Smooth muscle cell (in vitro differentiated cells): ENCODE data around the gene TNFAIP8L1. TPM values are rescaled to one million over a fixed set of nuclear protein-coding genes. Genes with fewer than 3 reads are reported as not detected.
"Not testable (repeated sequence)": the region's sequence is repeated elsewhere in the genome, so short reads cannot be mapped to it uniquely, and the experiment has no call there.

Source experiments
- DNase-seq: peaks from one replicate; lab custom pipeline; 2025; ENCODE audit not compliant: unreplicated experiment; lab: John Stamatoyannopoulos, UW
- H2AFZ ChIP-seq: fragments of 200-600 bp; sonication (generic); 2 replicates; pipeline ENCODE4 v1.6.0; 2016; ENCODE audit warnings: antibody characterized with exemption, low read depth, mild to moderate bottlenecking
- H3F3A ChIP-seq: fragments of 200-600 bp; sonication (generic); 2 replicates; pipeline ENCODE4 v1.6.0; 2017; ENCODE audit warnings: antibody characterized with exemption, low read depth
- H3K27ac ChIP-seq: fragments of 200-600 bp; sonication (generic); 2 replicates; pipeline ENCODE4 v1.5.1; 2016; ENCODE audit warnings: low read depth, mild to moderate bottlenecking
- H3K27me3 ChIP-seq: fragments of 200-600 bp; sonication (generic); 2 replicates; pipeline ENCODE4 v1.6.1; 2016; ENCODE audit warnings: low read depth, mild to moderate bottlenecking
- H3K36me3 ChIP-seq: fragments of 200-600 bp; sonication (generic); 2 replicates; pipeline ENCODE4 v1.5.1; 2016; ENCODE audit warnings: low read depth
- H3K4me1 ChIP-seq: fragments of 200-600 bp; sonication (generic); 2 replicates; pipeline ENCODE4 v1.5.1; 2016; ENCODE audit warnings: low read depth
- H3K4me2 ChIP-seq: fragments of 200-600 bp; sonication (generic); 2 replicates; pipeline ENCODE4 v1.6.0; 2016; ENCODE audit warnings: mild to moderate bottlenecking
- H3K4me3 ChIP-seq: fragments of 200-600 bp; sonication (generic); 2 replicates; pipeline ENCODE4 v1.5.1; 2016; ENCODE audit warnings: mild to moderate bottlenecking
- H3K79me2 ChIP-seq: fragments of 200-600 bp; sonication (generic); 2 replicates; pipeline ENCODE4 v1.6.0; 2016; ENCODE audit warnings: low read depth, mild to moderate bottlenecking
- H3K9ac ChIP-seq: fragments of 200-600 bp; sonication (generic); 2 replicates; pipeline ENCODE4 v1.6.0; 2016; ENCODE audit warnings: low read depth
- H3K9me3 ChIP-seq: fragments of 200-600 bp; sonication (generic); replicated peaks from 2 replicates; pipeline ENCODE4 v1.5.1; 2016; ENCODE audit warnings: low read depth
- H4K20me1 ChIP-seq: fragments of 200-600 bp; sonication (generic); 2 replicates; pipeline ENCODE4 v1.6.0; 2016; ENCODE audit warnings: low read depth
- CTCF ChIP-seq: fragments of 200-600 bp; sonication (generic); IDR thresholded peaks from 2 replicates; pipeline ENCODE4 v1.5.1; 2017; ENCODE audit warnings: borderline replicate concordance, mild to moderate bottlenecking, antibody characterized with exemption; ENCODE audit not compliant: insufficient read depth, poor library complexity, severe bottlenecking
- WGBS: methylation state at CpG from one replicate; pipeline ENCODE4 v1.1.7; 2016; ENCODE audit warnings: low lambda C conversion rate; 5-methylcytosine and 5-hydroxymethylcytosine counted together
- polyA plus RNA-seq: library from polyadenylated mRNA; unstranded; fragments of >200 nt; fragmentation: Nextera tagmentation; extraction: Ambion mirVana; gene quantifications from 2 replicates; pipeline ENCODE4 v1.2.1, GENCODE V29; 2016
- total RNA-seq: library from RNA; depleted of rRNA; stranded (reverse); fragments of >200 nt; gene quantifications from 2 replicates; pipeline ENCODE4 v1.2.3, GENCODE V29; 2014

Gene TNFAIP8L1
- total and polyA plus RNA-seq, 2 experiments from 2014 or later = 2.2 to 5.2 TPM

GRCh38 chr19:4591320-4591719, 48.0 kb upstream of the TNFAIP8L1 start:
- Histone ChIP-seq H3K4me1 (no peaks in the 10 kb centered on the region), H3K36me3 (no peaks in the 10 kb centered on the region), H3F3A (peaks cover 21% of the 10 kb centered on the region), H3K9ac (no peak overlapping the region), H3K4me3 (no peak overlapping the region), H3K4me2 (no peak overlapping the region), H3K27ac (no peak overlapping the region), H3K27me3 (no peaks in the 10 kb centered on the region), H4K20me1 (no peaks in the 10 kb centered on the region), H3K9me3 (no peaks in the 10 kb centered on the region), H3K79me2 (no peaks in the 10 kb centered on the region), H2AFZ (no peak overlapping the region)
- no peak for TF ChIP-seq CTCF
- no peak for DNase-seq
- WGBS = 66% methylated on average over 6 of the region's 6 CpGs

DNA sequence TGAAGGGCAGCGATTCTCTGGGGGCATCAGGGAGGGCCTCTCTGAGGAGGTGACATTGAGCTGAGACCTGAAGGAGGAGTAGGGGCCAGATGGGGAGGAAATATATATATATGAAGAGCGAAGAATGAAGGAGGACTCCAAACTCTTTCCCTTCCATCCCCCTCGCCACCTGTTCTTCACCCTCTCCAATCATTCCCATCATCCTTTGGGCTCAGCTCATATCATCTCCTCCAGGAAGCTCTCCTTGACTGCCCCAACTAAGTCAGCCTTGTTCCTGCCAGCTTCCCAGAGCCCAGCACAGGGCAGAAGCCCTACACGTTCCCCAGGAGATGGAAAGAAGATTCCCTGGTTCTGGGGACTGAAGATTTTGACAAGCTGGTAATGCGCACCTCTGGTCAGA, 46.9 kb upstream of the TNFAIP8L1 start:
- Histone ChIP-seq H4K20me1 (no peaks in the 10 kb centered on the region), H3K4me3 (no peak overlapping the region), H3K4me1 (no peaks in the 10 kb centered on the region), H3K27ac (no peak overlapping the region), H3K4me2 (no peak overlapping the region), H3F3A (peaks cover 15% of the 10 kb centered on the region), H3K36me3 (no peaks in the 10 kb centered on the region), H3K9me3 (no peaks in the 10 kb centered on the region), H3K79me2 (no peaks in the 10 kb centered on the region), H3K27me3 (peaks cover 6% of the 10 kb centered on the region), H2AFZ (no peak overlapping the region), H3K9ac (no peak overlapping the region)
- TF ChIP-seq CTCF = no peak
- 87% methylated on average over 5 of the region's 5 CpGs for WGBS
- DNase-seq = no peak

DNA sequence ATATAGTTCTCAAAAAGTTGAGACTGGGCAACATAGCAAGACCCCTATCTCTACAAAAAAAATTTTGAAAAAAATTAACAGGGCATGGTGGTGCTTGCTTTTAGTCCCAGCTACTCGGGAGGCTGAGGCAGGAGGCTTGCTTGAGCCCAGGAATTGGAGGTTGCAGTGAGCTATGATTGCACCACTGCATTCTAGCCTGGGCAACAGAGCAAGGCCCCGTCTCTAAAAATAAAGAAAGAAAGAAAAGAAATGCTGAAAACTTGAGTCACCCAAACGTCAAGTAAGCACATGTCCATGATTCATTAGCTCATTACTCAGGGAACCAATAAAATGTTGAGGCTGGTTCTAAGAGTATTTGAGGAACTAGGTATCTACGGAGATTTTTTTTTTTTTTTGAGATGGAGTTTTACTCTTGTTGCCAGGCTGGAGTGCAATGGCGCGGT, 45.9 kb upstream of the TNFAIP8L1 start:
- Histone ChIP-seq H3K4me2 (no peak overlapping the region), H3K4me3 (no peak overlapping the region), H3K79me2 (no peaks in the 10 kb centered on the region), H3K4me1 (peaks cover 3% of the 10 kb centered on the region), H3K27ac (no peak overlapping the region), H3K9ac (no peak overlapping the region), H3K27me3 (peaks cover 12% of the 10 kb centered on the region), H4K20me1 (no peaks in the 10 kb centered on the region), H3K9me3 (no peaks in the 10 kb centered on the region), H3F3A (peaks cover 8% of the 10 kb centered on the region), H3K36me3 (no peaks in the 10 kb centered on the region), H2AFZ (no peak overlapping the region)
- no peak for DNase-seq
- no peak for TF ChIP-seq CTCF
- 59% methylated on average over 6 of the region's 6 CpGs for WGBS

- no peaks in the 10 kb centered on the region for H3K79me2 ChIP-seq
- no peak overlapping the region for H3K4me3 ChIP-seq
- no peak overlapping the region for H3K4me2 ChIP-seq
- H3K36me3 ChIP-seq = no peaks in the 10 kb centered on the region
- H3K4me1 ChIP-seq = peaks cover 7% of the 10 kb centered on the region
- H2AFZ ChIP-seq = no peak overlapping the region
- no peaks in the 10 kb centered on the region for H3K9me3 ChIP-seq
- H3K27me3 ChIP-seq = peaks cover 18% of the 10 kb centered on the region
- no peak for TF ChIP-seq CTCF
- no peaks in the 10 kb centered on the region for H4K20me1 ChIP-seq
- peaks cover 8% of the 10 kb centered on the region for H3F3A ChIP-seq
- no peak for DNase-seq
- H3K9ac ChIP-seq = no peak overlapping the region
- WGBS = 79% methylated on average over 9 of the region's 9 CpGs
- no peak overlapping the region for H3K27ac ChIP-seq
These were observed 45.1 kb upstream of the TNFAIP8L1 start for GRCh38 chr19:4594201-4594600.

DNA sequence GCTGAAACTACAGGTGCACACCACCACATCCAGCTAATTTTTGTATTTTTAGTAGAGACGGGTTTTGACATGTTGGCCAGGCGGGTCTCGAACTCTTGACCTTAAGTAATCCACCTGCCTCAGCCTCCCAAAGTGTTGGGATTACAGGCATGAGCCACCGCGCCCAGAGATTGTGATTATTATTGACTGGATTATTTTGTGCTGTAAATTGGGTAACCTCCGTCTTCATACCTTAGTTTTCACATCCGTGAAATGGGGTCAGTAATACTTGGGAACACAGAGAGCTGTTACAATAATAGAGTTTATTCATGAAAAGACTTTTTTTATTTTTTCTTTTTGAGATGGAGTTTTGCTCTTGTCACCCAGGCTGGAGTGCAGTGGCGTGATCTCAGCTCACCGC, 44.2 kb upstream of the TNFAIP8L1 start:
- H4K20me1 ChIP-seq, H3K4me3 ChIP-seq, H3K9me3 ChIP-seq, H3K4me1 ChIP-seq, H3F3A ChIP-seq, H3K36me3 ChIP-seq, H2AFZ ChIP-seq, H3K79me2 ChIP-seq, H3K27ac ChIP-seq, DNase-seq, H3K9ac ChIP-seq, H3K4me2 ChIP-seq: not testable (repeated sequence)
- WGBS = 95% methylated on average over 9 of the region's 9 CpGs
- H3K27me3 ChIP-seq = peaks cover 18% of the 10 kb centered on the region
